Liver (tissue), 9 donors: ENCODE measurements around the gene APOA5. TPM values are rescaled to one million over a fixed set of nuclear protein-coding genes. Genes with fewer than 3 reads are reported as not detected.

Experiments
- DNase-seq: peaks from one replicate; pipeline ENCODE4 v3.0.0-alpha.2; 2017; ENCODE audit warnings: low spot score
- H3K27ac ChIP-seq, 2 donors: one replicate each; pipeline ENCODE4 v1.7.0; 2013; ENCODE audit warnings: inconsistent platforms in 2 of 2, low read length in 2 of 2, control low read depth in 1 of 2, low read depth in 1 of 2, mild to moderate bottlenecking in 1 of 2
- H3K27me3 ChIP-seq, 4 donors: one replicate each; pipeline versions ENCODE4 v1.6.1 to v1.7.0; 2013; ENCODE audit warnings: low read length in 3 of 4, inconsistent platforms in 1 of 4, mild to moderate bottlenecking in 1 of 4, moderate library complexity in 1 of 4; ENCODE audit not compliant: control insufficient read depth in 4 of 4, insufficient read depth in 4 of 4
- H3K36me3 ChIP-seq, 4 donors: one replicate each; pipeline versions ENCODE4 v1.6.1 to v1.7.0; 2013; ENCODE audit warnings: low read length in 3 of 4, mild to moderate bottlenecking in 3 of 4, low read depth in 1 of 4, moderate library complexity in 1 of 4; ENCODE audit not compliant: control insufficient read depth in 4 of 4, insufficient read depth in 3 of 4
- H3K4me1 ChIP-seq, 4 donors: one replicate each; pipeline versions ENCODE4 v1.6.1 to v1.7.0; 2013; ENCODE audit warnings: low read length in 3 of 4, mild to moderate bottlenecking in 3 of 4, moderate library complexity in 1 of 4; ENCODE audit not compliant: control insufficient read depth in 4 of 4, insufficient read depth in 4 of 4
- H3K4me3 ChIP-seq, 3 donors: one replicate each; pipeline versions ENCODE4 v1.6.1 to v1.7.0; 2013; ENCODE audit warnings: low read length in 3 of 3, control low read depth in 1 of 3, low read depth in 1 of 3, mild to moderate bottlenecking in 1 of 3
- H3K9ac ChIP-seq, 2 donors: one replicate each; pipeline ENCODE4 v1.7.0; 2013; ENCODE audit warnings: low read length in 2 of 2, mild to moderate bottlenecking in 2 of 2, moderate library complexity in 2 of 2, control low read depth in 1 of 2, low read depth in 1 of 2
- H3K9me3 ChIP-seq, 4 donors: one replicate each; pipeline versions ENCODE4 v1.6.1 to v1.7.0; 2013; ENCODE audit warnings: low read length in 3 of 4; ENCODE audit not compliant: control insufficient read depth in 4 of 4
- ATF3 ChIP-seq: IDR thresholded peaks from 2 replicates; pipeline ENCODE4 v1.6.1; 2016; ENCODE audit warnings: antibody characterized with exemption
- CTCF ChIP-seq: fragments of 150-350 bp; IDR thresholded peaks from 2 replicates; pipeline ENCODE4 v1.5.1; 2017; ENCODE audit warnings: improper control_type of control experiment, low read depth, low read length; ENCODE audit not compliant: missing input control
- EGR1 ChIP-seq, 2 donors: IDR thresholded peaks; 2 replicates each; pipeline ENCODE4 v1.6.1; 2016 to 2018; ENCODE audit warnings: antibody characterized with exemption in 2 of 2, low read depth in 2 of 2
- FOXA1 ChIP-seq: IDR thresholded peaks from 2 replicates; pipeline ENCODE4 v1.6.1; 2016; ENCODE audit warnings: antibody characterized with exemption
- FOXA2 ChIP-seq: IDR thresholded peaks from 2 replicates; pipeline ENCODE4 v1.6.1; 2016; ENCODE audit warnings: antibody characterized with exemption
- GABPA ChIP-seq, 2 donors: IDR thresholded peaks in 1 of 2; conservative IDR thresholded peaks in 1 of 2; 2 replicates each; pipeline ENCODE4 v1.6.1; 2016; ENCODE audit warnings: antibody characterized with exemption in 2 of 2, mild to moderate bottlenecking in 1 of 2, moderate library complexity in 1 of 2
- HNF4A ChIP-seq, 2 donors: conservative IDR thresholded peaks; 2 replicates each; pipeline ENCODE4 v1.6.1; 2016; ENCODE audit warnings: antibody characterized with exemption in 2 of 2, mild to moderate bottlenecking in 2 of 2
- HNF4G ChIP-seq: IDR thresholded peaks from 2 replicates; pipeline ENCODE4 v1.6.1; 2016; ENCODE audit warnings: antibody characterized with exemption
- JUND ChIP-seq, 2 donors: IDR thresholded peaks; 2 replicates each; pipeline ENCODE4 v1.6.1; 2016; ENCODE audit warnings: antibody characterized with exemption in 2 of 2
- MAX ChIP-seq: IDR thresholded peaks from 2 replicates; pipeline ENCODE4 v1.6.1; 2016; ENCODE audit warnings: antibody characterized with exemption
- NR2F2 ChIP-seq: IDR thresholded peaks from 2 replicates; pipeline ENCODE4 v1.6.1; 2016; ENCODE audit warnings: antibody characterized with exemption
- RAD21 ChIP-seq, 2 donors: IDR thresholded peaks; 2 replicates each; pipeline ENCODE4 v1.6.1; 2016; ENCODE audit warnings: antibody characterized with exemption in 2 of 2, mild to moderate bottlenecking in 2 of 2
- RXRA ChIP-seq, 2 donors: IDR thresholded peaks; 2 replicates each; pipeline ENCODE4 v1.6.1; 2017 to 2018; ENCODE audit warnings: antibody characterized with exemption in 2 of 2, mild to moderate bottlenecking in 1 of 2
- SP1 ChIP-seq: IDR thresholded peaks from 2 replicates; pipeline ENCODE4 v1.6.1; 2018; ENCODE audit warnings: antibody characterized with exemption, mild to moderate bottlenecking
- TAF1 ChIP-seq: conservative IDR thresholded peaks from 2 replicates; pipeline ENCODE4 v1.6.1; 2016; ENCODE audit warnings: antibody characterized with exemption, mild to moderate bottlenecking
- YY1 ChIP-seq: IDR thresholded peaks from 2 replicates; pipeline ENCODE4 v1.6.1; 2016; ENCODE audit warnings: antibody characterized with exemption, mild to moderate bottlenecking
- WGBS: extraction: QIAGEN DNeasy Blood & Tissue Kit; methylation state at CpG from one replicate; pipeline ENCODE4 v1.1.7; 2013; 5-methylcytosine and 5-hydroxymethylcytosine counted together
- polyA plus RNA-seq, 2 donors: library from polyadenylated mRNA; stranded (reverse) in 1 of 2; unstranded in 1 of 2; fragments of 200-250 nt in 1 of 2; fragments of >200 nt in 1 of 2; fragmentation: Nextera tagmentation in 1 of 2; extraction: Ambion mirVana in 1 of 2; gene quantifications; one replicate each; pipeline versions ENCODE4 v1.2.1 to v1.2.3, GENCODE V29; 2013 to 2015
- total RNA-seq, 2 donors: library from RNA; depleted of rRNA; stranded (reverse); fragments of >200 nt; gene quantifications; one replicate each; pipeline ENCODE4 v1.2.3, GENCODE V29; 2014
- TF ChIP-seq, protein P1 (sequence below): IDR thresholded peaks from 2 replicates; pipeline ENCODE4 v1.6.1; 2016; ENCODE audit warnings: antibody characterized with exemption
- TF ChIP-seq, protein P2 (sequence below): IDR thresholded peaks from 2 replicates; pipeline ENCODE4 v1.6.1; 2016; ENCODE audit warnings: antibody characterized with exemption, mild to moderate bottlenecking
- donor health status: healthy.
- donor health status: healthy.
- donor health status: healthy.
- donor health status: healthy.
- donor health status: healthy.

The APOA5 gene
- total and polyA plus RNA-seq, 4 donors, result 7.3 to 1,045 (median 739) TPM

GRCh38 chr11:116819049-116819448 is 27.4 kb upstream of the APOA5 start (continued):
- TF ChIP-seq ATF3, result no peak
- TF ChIP-seq HNF4A (conservative IDR thresholded peaks at IDR 0.05), result no peak
- TF ChIP-seq NR2F2, result no peak
- TF ChIP-seq RAD21 (IDR thresholded peaks at IDR 0.05), result no peak

- H3K4me1 ChIP-seq, result peaks cover 9 to 44% (median 27%) of the 10 kb centered on the region in 4 donors
- peak overlapping the region in 1 of 3 donors; percentile 40 for H3K4me3 ChIP-seq
- peak overlapping the region; percentile 76 to 86 for H3K27ac ChIP-seq
These were observed 22.8 kb upstream of the APOA5 start for GRCh38 chr11:116814502-116814901.

GRCh38 chr11:116813781-116814471 is 22.2 kb upstream of the APOA5 start:
- Histone ChIP-seq H3K27me3 (no peaks in the 10 kb centered on the region), H3K27ac (peak overlapping the region; percentile 76 to 86), H3K4me3 (peak overlapping the region in 1 of 3 donors; percentile 40), H3K36me3 (no peaks in the 10 kb centered on the region), H3K9me3 (no peaks in the 10 kb centered on the region), H3K9ac (peak overlapping the region in 1 of 2 donors; percentile 26), H3K4me1 (peaks cover 9 to 49% (median 29%) of the 10 kb centered on the region in 4 donors)
- TF ChIP-seq FOXA1 (peak; percentile 88), GABPA (IDR thresholded peaks at IDR 0.05 in 1 of 2, conservative IDR thresholded peaks at IDR 0.05 in 1 of 2) (peak in 1 of 2 donors; percentile 73), HNF4A (conservative IDR thresholded peaks at IDR 0.05) (peak; percentile 99 to 100), EGR1 (IDR thresholded peaks at IDR 0.05; ENCODE audit: low read depth in 2 of 2) (peak in 1 of 2 donors; percentile 58), NR2F2 (peak; percentile 99), CTCF (no peak), RAD21 (IDR thresholded peaks at IDR 0.05) (peak; percentile 55 to 73), SP1 (peak; percentile 100), HNF4G (peak; percentile 99), FOXA2 (peak; percentile 79), MAX (peak; percentile 92), RXRA (IDR thresholded peaks at IDR 0.05) (peak; percentile 100), TAF1 (peak; percentile 96), YY1 (peak; percentile 72), JUND (IDR thresholded peaks at IDR 0.05) (peak; percentile 86 to 90), ATF3 (peak; percentile 90)
- TF ChIP-seq, protein P1, sequence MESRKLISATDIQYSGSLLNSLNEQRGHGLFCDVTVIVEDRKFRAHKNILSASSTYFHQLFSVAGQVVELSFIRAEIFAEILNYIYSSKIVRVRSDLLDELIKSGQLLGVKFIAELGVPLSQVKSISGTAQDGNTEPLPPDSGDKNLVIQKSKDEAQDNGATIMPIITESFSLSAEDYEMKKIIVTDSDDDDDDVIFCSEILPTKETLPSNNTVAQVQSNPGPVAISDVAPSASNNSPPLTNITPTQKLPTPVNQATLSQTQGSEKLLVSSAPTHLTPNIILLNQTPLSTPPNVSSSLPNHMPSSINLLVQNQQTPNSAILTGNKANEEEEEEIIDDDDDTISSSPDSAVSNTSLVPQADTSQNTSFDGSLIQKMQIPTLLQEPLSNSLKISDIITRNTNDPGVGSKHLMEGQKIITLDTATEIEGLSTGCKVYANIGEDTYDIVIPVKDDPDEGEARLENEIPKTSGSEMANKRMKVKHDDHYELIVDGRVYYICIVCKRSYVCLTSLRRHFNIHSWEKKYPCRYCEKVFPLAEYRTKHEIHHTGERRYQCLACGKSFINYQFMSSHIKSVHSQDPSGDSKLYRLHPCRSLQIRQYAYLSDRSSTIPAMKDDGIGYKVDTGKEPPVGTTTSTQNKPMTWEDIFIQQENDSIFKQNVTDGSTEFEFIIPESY, result peak; percentile 95
- TF ChIP-seq, protein P2, sequence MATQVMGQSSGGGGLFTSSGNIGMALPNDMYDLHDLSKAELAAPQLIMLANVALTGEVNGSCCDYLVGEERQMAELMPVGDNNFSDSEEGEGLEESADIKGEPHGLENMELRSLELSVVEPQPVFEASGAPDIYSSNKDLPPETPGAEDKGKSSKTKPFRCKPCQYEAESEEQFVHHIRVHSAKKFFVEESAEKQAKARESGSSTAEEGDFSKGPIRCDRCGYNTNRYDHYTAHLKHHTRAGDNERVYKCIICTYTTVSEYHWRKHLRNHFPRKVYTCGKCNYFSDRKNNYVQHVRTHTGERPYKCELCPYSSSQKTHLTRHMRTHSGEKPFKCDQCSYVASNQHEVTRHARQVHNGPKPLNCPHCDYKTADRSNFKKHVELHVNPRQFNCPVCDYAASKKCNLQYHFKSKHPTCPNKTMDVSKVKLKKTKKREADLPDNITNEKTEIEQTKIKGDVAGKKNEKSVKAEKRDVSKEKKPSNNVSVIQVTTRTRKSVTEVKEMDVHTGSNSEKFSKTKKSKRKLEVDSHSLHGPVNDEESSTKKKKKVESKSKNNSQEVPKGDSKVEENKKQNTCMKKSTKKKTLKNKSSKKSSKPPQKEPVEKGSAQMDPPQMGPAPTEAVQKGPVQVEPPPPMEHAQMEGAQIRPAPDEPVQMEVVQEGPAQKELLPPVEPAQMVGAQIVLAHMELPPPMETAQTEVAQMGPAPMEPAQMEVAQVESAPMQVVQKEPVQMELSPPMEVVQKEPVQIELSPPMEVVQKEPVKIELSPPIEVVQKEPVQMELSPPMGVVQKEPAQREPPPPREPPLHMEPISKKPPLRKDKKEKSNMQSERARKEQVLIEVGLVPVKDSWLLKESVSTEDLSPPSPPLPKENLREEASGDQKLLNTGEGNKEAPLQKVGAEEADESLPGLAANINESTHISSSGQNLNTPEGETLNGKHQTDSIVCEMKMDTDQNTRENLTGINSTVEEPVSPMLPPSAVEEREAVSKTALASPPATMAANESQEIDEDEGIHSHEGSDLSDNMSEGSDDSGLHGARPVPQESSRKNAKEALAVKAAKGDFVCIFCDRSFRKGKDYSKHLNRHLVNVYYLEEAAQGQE, result peak; percentile 86
- WGBS, result 29% methylated on average over 5 of the region's 5 CpGs
- no peak for DNase-seq

More at GRCh38 chr11:116814502-116814901, 22.8 kb upstream of the APOA5 start:
- no peaks in the 10 kb centered on the region for H3K27me3 ChIP-seq
- DNase-seq, result no peak
- no peaks in the 10 kb centered on the region for H3K36me3 ChIP-seq
- H3K9me3 ChIP-seq, result no peaks in the 10 kb centered on the region
- peak overlapping the region in 1 of 2 donors; percentile 34 for H3K9ac ChIP-seq
- TF ChIP-seq HNF4G, result no peak
- no peak for TF ChIP-seq HNF4A (conservative IDR thresholded peaks at IDR 0.05)
- no peak for TF ChIP-seq RXRA (IDR thresholded peaks at IDR 0.05)
- no peak for TF ChIP-seq JUND (IDR thresholded peaks at IDR 0.05)
- 38% methylated on average over 6 of the region's 6 CpGs for WGBS
